ENCODE data around the gene APCDD1L.

The APCDD1L gene

DNA sequence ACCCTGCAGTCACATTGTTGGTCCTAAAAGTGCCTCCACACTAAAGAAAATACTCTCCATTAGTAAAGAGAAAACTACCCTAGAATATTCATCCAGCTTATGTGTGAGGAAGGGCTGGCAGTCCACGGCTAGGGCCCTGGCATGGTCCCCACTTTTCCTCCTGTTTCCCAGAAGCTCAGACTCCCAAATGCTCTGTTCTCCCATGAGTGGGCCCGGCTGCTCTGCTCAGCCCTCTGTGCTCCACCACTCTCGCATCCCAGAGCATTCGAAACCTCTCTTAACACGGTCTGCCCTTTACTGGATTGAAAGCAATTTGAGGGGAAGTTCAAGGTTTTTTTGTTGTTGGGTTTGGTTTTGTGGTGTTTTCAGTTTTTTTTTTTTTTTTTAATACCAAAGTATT is 61.8 kb downstream of the APCDD1L start:
- DNase-seq (ENCODE audit: insufficient read length, low spot score) (no peak), FAIRE-seq (no peak)
- TF ChIP-seq, protein P1, sequence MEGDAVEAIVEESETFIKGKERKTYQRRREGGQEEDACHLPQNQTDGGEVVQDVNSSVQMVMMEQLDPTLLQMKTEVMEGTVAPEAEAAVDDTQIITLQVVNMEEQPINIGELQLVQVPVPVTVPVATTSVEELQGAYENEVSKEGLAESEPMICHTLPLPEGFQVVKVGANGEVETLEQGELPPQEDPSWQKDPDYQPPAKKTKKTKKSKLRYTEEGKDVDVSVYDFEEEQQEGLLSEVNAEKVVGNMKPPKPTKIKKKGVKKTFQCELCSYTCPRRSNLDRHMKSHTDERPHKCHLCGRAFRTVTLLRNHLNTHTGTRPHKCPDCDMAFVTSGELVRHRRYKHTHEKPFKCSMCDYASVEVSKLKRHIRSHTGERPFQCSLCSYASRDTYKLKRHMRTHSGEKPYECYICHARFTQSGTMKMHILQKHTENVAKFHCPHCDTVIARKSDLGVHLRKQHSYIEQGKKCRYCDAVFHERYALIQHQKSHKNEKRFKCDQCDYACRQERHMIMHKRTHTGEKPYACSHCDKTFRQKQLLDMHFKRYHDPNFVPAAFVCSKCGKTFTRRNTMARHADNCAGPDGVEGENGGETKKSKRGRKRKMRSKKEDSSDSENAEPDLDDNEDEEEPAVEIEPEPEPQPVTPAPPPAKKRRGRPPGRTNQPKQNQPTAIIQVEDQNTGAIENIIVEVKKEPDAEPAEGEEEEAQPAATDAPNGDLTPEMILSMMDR (IDR thresholded peaks at IDR 0.05; ENCODE audit: insufficient read depth, missing control alignments): no peak

DNA sequence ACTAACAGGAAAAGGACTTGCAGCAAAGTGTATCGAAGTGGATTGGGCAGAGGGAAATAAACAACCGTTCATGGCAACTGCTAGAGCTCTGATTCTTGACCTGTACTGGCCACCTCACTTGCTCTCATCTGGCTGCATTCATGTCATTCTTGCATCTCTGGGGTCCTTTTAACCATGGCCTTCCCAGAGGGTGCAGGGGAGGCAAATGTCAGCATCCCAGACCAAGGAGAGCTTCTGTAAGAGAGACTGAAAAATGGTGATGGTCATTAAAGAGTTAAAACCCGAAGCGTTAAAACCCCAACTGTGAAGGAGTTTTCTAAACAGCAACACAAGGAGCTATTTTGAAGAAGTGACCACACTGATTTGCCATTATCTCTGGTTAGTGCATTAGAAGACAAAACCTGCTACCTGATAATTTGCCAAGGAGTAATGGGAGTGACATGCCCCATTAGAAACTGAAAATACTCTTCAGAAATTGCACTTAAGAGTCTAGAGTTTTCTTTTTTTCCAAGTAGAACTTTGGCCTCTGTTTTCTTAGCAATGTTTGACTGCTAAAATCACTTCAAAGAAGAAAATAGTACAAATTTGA is 62.4 kb downstream of the APCDD1L start:
- TF ChIP-seq, protein P1 (IDR thresholded peaks at IDR 0.05; ENCODE audit: insufficient read depth, missing control alignments): no peak
- DNase-seq (ENCODE audit: insufficient read length, low spot score) (no peak), FAIRE-seq (no peak)

DNA sequence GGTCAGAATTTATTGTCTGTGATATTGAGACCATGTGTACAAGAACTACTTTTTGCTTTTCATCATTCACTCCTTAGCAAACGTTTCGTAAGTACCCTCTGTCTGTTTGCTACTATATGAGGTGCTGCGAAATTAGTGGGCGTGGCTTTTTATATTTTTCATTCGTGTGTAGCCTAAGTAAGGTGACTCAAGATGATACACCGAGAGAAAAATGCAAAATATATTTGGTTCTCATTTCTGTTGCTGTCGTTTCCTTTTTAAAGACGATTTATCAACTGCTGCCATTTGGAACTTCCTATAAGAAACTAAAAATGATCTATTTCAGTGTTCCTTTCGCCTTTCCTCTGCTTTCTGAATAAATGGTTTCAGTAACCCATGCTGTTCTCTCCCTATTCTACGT is 64.9 kb downstream of the APCDD1L start:
- FAIRE-seq (no peak), DNase-seq (ENCODE audit: insufficient read length, low spot score) (no peak)
- TF ChIP-seq, protein P1 (IDR thresholded peaks at IDR 0.05; ENCODE audit: insufficient read depth, missing control alignments): no peak

DNA sequence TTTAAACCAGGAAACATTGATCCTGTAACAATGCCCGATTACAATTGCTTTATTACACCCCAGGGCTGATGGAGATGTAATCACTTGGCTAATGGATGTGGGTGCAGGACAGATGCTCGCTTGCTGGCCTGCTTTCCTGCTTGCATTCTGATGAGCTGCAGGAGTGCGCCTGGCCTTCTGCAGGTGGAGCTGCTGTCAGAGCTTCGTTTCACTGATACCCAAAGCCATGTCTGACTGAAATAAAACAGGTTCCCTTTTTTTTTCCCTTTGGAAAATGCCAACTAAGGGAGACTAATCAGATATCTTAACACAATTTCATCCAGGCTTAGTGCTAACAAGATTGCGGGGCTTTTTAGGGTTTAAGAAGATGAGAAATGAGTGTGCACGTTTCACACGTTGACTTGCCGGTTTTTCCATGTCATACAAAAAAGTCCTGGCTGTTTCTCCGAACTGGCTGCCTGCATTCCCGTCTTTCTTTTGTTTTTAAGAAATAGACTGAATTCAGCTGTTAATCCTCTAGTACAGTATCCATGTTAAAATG is 65.4 kb downstream of the APCDD1L start:
- TF ChIP-seq, protein P1 (IDR thresholded peaks at IDR 0.05; ENCODE audit: insufficient read depth, missing control alignments): no peak
- FAIRE-seq (no peak), DNase-seq (ENCODE audit: insufficient read length, low spot score) (no peak)

DNA sequence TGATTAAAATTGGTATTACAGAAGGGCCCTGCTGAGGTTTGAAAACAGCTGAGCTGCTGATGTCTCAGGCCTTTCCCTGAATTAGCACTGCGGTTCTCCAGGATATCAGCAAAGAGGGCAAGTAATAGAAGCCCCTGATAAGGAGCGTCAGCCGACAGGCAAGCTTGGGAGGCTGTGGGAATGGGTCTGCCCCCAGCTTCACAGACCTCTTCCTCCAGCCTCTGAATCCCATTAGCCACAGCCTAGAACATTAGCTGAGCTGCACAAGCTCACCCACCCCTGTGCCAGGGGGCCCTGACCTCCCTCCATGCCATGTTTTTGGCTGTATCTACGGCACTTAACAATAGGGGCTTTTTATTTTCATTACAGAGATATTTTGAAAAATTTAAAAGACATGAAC is 66.2 kb downstream of the APCDD1L start:
- DNase-seq (ENCODE audit: insufficient read length, low spot score) (no peak), FAIRE-seq (no peak)
- TF ChIP-seq, protein P1 (IDR thresholded peaks at IDR 0.05; ENCODE audit: insufficient read depth, missing control alignments): no peak

DNA sequence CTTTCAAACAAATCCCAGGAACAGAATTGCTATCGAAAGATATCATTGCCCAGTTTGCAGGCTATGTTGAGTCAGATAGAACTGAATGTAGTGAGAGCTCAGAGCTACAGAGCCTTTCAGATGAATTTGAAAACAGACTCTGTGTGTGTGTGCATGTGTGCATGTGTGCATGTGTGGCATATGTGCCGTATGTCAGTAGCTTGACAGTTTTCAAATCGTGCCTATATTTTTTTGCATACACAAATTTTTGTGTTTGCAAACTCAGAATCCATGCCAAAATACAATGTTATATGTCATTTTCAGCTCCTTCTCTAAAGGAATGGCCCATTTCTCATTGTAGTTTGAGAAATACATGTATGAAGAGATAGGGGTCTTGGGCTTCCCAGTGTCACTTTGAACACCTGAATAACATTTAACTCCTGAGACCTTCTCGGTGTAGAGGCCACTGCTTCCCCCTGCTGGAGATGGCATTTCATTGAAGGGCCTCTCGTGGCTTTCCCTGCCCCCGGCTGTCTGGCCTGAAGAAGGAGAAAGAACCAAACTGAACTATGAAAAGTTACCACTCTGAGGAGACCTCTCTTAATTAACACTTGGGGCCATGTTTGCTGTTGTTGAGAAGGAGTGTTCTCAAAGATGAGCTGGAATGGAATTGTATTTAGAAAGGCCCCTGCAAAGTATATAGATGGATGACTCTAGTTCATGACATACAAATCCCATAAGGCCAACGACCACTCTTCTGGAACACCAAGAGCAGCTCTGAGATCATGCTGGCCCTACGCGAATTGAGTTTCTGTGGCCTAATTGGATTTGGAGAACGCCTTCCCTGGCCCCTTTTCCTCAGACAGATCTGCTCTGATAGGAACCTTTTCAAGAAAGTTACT is 67.4 kb downstream of the APCDD1L start:
- DNase-seq (ENCODE audit: insufficient read length, low spot score) (no peak), FAIRE-seq (no peak)
- TF ChIP-seq, protein P1 (IDR thresholded peaks at IDR 0.05; ENCODE audit: insufficient read depth, missing control alignments): peak; percentile 63

DNA sequence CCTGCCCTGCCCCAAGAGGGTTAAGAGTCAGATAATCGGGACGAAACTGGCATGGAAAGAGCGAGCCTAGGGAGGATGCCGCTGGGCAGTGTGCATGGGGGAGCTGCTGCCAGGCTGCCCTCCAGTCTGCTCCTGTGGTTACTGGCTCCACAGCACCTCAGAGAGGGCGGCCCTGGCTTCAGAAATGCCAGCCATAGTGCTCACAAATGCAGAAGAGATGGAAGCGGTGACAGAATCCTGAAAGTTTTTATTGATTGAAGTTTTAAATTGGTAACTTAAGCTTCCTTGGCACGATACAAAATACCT is 68.3 kb downstream of the APCDD1L start:
- no peak for DNase-seq (ENCODE audit: insufficient read length, low spot score)
- no peak for FAIRE-seq
- TF ChIP-seq, protein P1 (IDR thresholded peaks at IDR 0.05; ENCODE audit: insufficient read depth, missing control alignments): no peak

Data from D721Med (cell line).